AG09319 (cell line): ENCODE data around the gene ECM1.

Source experiments
- DNase-seq: peaks from one replicate; pipeline ENCODE4 v3.0.0-alpha.2; 2010; ENCODE audit warnings: low read depth; ENCODE audit errors: extremely low read depth
- TF ChIP-seq, protein P1 (sequence below): IDR thresholded peaks from 2 replicates; pipeline ENCODE4 v1.5.1; 2011; ENCODE audit warnings: low read depth, mild to moderate bottlenecking, inconsistent platforms, low read length, moderate library complexity

Gene ECM1

DNA sequence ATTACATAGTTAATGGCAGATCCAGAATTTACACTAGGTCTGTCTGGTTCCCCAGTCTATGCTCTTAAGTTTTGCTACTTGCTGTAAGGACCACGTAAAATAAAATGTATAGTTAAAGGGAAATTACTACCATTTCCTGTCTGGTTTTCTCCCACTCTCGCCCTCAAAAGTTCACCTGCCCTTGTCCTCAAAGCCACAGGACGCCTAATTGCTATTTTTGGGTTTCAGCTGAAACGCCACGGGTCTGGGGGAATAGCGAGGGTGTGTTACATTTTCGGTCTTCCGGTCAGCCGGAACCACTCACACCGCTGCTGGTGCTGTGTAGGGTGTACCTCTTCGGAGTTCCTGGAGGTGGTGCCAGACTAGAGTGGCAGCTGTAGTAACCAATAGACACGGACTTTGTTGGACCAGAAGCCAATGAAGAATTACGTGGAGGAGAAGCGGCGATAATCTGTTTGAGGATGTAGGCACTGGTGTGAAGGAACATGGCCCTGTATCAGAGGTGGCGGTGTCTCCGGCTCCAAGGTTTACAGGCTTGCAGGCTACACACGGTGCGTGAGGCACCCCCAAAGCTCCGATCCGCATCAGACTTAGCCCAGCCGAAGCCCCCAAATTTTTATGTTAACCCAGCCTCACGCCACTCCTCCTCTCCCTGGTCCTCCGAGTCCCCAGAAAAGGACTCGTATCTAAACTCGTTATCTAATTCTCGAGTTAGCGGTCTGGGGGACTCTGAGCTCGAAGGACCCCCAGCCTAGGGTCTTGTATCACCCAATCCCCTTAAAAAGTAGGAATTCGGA, 20.7 kb upstream of the ECM1 start, which contains the start of gene TARS2:
TSS of gene TARS2 (plus strand) at position 454 of the 797 bp plus-strand sequence. CDS start at position 486, 32 bp downstream.
- TF ChIP-seq, protein P1, sequence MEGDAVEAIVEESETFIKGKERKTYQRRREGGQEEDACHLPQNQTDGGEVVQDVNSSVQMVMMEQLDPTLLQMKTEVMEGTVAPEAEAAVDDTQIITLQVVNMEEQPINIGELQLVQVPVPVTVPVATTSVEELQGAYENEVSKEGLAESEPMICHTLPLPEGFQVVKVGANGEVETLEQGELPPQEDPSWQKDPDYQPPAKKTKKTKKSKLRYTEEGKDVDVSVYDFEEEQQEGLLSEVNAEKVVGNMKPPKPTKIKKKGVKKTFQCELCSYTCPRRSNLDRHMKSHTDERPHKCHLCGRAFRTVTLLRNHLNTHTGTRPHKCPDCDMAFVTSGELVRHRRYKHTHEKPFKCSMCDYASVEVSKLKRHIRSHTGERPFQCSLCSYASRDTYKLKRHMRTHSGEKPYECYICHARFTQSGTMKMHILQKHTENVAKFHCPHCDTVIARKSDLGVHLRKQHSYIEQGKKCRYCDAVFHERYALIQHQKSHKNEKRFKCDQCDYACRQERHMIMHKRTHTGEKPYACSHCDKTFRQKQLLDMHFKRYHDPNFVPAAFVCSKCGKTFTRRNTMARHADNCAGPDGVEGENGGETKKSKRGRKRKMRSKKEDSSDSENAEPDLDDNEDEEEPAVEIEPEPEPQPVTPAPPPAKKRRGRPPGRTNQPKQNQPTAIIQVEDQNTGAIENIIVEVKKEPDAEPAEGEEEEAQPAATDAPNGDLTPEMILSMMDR: no peak; the same call in 1 of the 2 replicates
- DNase-seq: peak; percentile 97

DNA sequence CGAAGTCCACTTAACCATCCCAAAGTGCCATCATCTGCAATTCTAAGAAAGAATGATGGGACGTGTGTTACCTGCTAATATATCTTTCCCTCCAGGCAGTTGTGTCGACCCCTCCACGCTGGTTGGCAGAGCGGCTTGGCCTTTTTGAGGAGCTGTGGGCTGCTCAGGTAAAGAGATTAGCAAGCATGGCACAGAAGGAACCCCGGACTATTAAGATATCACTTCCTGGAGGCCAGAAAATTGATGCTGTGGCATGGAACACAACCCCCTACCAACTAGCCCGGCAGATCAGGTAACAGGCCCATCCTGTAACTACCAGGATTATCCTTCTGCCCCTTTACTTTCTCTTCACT, 20.2 kb upstream of the ECM1 start:
- no peak for DNase-seq
- TF ChIP-seq, protein P1: no peak

DNA sequence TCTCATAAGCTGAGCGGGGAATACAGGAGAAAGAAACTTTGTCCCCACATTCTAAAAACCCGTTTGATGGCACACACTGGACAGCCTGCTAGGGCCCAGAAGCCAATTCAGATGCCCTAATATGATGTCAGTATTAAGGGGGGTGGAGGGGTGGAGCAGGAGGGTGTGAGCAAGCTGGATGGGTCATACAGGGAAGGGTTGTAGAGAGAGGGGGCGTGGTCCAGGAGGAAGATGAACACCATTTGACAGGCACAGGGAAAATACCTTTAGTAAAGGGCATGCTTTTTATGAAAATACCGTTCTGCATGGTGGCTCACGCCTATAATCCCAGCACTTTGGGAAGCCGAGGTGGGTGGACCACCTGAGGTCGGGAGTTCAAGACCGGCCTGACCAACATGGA, 14.7 kb upstream of the ECM1 start:
- TF ChIP-seq, protein P1: no peak
- DNase-seq: no peak

DNA sequence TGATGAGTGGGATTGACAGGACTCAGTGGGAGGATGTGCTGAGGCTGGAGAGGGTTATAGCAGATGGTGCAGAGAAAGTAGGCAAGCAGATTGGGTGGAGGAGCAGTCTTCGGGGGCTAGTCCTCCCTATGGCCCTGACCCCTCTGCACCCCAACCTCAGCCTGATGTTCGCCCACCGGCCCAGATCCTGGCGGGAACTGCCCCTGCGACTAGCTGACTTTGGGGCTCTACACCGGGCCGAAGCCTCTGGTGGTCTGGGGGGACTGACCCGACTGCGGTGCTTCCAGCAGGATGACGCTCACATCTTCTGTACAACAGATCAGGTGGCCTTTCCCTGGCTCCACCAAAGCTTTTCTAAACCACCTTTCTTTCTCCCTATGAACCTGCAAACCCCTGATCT, 9.6 kb upstream of the ECM1 start:
- no peak for DNase-seq
- TF ChIP-seq, protein P1: no peak

DNA sequence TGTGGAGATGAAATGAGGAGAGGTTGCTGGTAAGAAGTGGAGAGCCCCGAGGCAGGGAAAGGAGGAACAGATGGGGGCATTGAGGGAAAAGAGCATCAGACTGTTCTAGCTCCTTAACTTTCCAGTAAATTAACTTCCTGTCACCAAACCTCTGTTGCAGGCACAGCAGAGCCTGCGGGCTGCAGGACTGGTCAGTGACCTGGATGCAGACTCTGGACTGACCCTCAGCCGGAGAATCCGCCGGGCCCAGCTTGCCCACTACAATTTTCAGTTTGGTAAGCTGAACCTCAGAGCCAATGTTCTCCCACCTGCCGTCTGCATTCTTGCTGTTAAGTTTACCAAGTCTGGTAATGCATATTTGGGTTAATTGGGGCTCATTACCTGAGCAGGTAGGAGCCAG, 2.5 kb upstream of the ECM1 start:
- TF ChIP-seq, protein P1: no peak

DNA sequence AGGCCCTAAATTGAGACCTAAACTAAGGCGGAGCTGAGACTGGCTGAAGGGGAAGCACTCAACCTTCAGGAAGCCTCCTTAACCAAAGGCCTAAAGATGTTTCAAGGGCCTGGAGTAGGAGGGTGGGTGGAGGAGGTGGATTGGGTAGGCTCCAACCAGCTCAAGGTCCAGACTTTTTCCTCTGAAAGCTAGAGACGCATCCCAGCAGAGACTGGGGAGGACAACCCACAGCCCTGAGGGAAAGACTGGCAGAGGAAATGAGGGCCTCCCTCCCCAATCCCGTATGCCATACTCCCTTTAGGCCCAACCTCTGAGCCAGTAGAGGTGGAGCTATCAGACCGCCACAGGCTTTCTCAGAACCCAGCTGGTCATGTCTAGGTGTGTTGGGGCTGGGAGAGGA, 1.1 kb downstream of the ECM1 start:
- TF ChIP-seq, protein P1: no peak
- no peak for DNase-seq

More for the DNA sequence above, 2.5 kb upstream of the ECM1 start:
- DNase-seq: no peak

DNA sequence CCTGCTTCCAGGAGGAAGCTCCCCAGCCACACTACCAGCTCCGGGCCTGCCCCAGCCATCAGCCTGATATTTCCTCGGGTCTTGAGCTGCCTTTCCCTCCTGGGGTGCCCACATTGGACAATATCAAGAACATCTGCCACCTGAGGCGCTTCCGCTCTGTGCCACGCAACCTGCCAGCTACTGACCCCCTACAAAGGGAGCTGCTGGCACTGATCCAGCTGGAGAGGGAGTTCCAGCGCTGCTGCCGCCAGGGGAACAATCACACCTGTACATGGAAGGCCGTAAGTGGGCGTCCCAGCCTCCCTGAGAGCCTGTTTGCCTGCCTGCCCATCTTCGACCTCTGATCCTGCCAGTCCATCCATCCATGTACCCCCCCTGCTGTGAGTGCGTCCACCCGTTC, 3.6 kb downstream of the ECM1 start:
- TF ChIP-seq, protein P1: no peak
- no peak for DNase-seq
